HG02610 (cell line): ENCODE results near the gene FOXP2.

Source experiments
- ATAC-seq: cut with Tn5 transposase; IDR thresholded peaks from one replicate; pipeline ENCODE4 v1.9.1; 2021; ENCODE audit warnings: mild to moderate bottlenecking, moderate library complexity; ENCODE audit not compliant: unreplicated experiment

The FOXP2 gene

GRCh38 chr7:114650491-114650890, 235.9 kb downstream of the FOXP2 start:
- no peak for ATAC-seq

GRCh38 chr7:114652041-114652440, 237.4 kb downstream of the FOXP2 start:
- no peak for ATAC-seq

- ATAC-seq = no peak
Observed at GRCh38 chr7:114653364-114654088, 238.9 kb downstream of the FOXP2 start.

GRCh38 chr7:114656466-114656865, 241.9 kb downstream of the FOXP2 start:
- no peak for ATAC-seq

- ATAC-seq = no peak
Observed at GRCh38 chr7:114657279-114657678, 242.7 kb downstream of the FOXP2 start.

- ATAC-seq = no peak
Observed at GRCh38 chr7:114658216-114658615, 243.6 kb downstream of the FOXP2 start.

GRCh38 chr7:114659409-114660125, 245.0 kb downstream of the FOXP2 start:
- no peak for ATAC-seq

GRCh38 chr7:114660126-114660486, 245.5 kb downstream of the FOXP2 start:
- no peak for ATAC-seq

GRCh38 chr7:114660753-114661152, 246.1 kb downstream of the FOXP2 start:
- ATAC-seq = no peak

- ATAC-seq = no peak
Observed at GRCh38 chr7:114662002-114662677, 247.5 kb downstream of the FOXP2 start.

GRCh38 chr7:114663502-114663901, 248.9 kb downstream of the FOXP2 start:
- ATAC-seq = no peak

- ATAC-seq = no peak
Observed at GRCh38 chr7:114670676-114671075, 256.1 kb downstream of the FOXP2 start.

- no peak for ATAC-seq
Observed at GRCh38 chr7:114671563-114672123, 257.0 kb downstream of the FOXP2 start.

GRCh38 chr7:114678116-114678515, 263.5 kb downstream of the FOXP2 start:
- no peak for ATAC-seq

- ATAC-seq = no peak
Observed at GRCh38 chr7:114687238-114687637, 272.6 kb downstream of the FOXP2 start.

GRCh38 chr7:114688443-114689055, 273.9 kb downstream of the FOXP2 start:
- ATAC-seq = no peak

GRCh38 chr7:114689406-114689805, 274.8 kb downstream of the FOXP2 start:
- no peak for ATAC-seq

- no peak for ATAC-seq
Observed at GRCh38 chr7:114691605-114692004, 277.0 kb downstream of the FOXP2 start.

- ATAC-seq = no peak
Observed at GRCh38 chr7:114695182-114695581, 280.6 kb downstream of the FOXP2 start.

GRCh38 chr7:114700247-114700928, 285.8 kb downstream of the FOXP2 start:
- no peak for ATAC-seq

- ATAC-seq = no peak
Observed at GRCh38 chr7:114703677-114704076, 289.1 kb downstream of the FOXP2 start.
